NCI-H2227 (cell line): ENCODE data around the gene DLG4.
"Not testable (repeated sequence)": the region's sequence is repeated elsewhere in the genome, so short reads cannot be mapped to it uniquely, and the experiment has no call there.

Source experiments
- DNase-seq: peaks from one replicate; lab custom pipeline; 2025; ENCODE audit not compliant: unreplicated experiment; lab: John Stamatoyannopoulos, UW

The DLG4 gene

GRCh38 chr17:7190276-7190917 is 29.2 kb downstream of the DLG4 start:
- no peak for DNase-seq

- DNase-seq, result no peak
Observed at GRCh38 chr17:7186241-7186640, 33.4 kb downstream of the DLG4 start.

DNA sequence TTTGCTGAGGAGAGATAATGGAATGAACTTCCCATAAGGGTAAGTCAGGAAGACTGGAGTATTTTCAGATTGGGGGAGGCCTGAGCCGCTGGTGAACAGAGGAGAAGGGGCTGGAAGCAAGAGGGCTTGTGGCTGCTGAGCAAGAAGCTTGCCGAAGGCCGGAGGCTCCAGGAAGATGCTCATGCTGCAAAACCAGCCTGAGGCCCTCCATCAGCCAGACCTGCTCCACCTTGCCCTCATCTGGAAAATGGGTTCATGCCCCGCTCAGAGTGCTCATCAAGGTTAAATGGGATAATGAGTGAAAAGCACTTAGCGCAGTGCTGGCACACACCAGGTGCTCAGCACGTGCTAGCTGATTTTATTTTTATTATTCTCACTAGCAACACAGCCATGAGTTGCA is 35.0 kb downstream of the DLG4 start:
- no peak for DNase-seq

GRCh38 chr17:7184091-7184488 is 35.5 kb downstream of the DLG4 start:
- DNase-seq, result peak; percentile 5

DNA sequence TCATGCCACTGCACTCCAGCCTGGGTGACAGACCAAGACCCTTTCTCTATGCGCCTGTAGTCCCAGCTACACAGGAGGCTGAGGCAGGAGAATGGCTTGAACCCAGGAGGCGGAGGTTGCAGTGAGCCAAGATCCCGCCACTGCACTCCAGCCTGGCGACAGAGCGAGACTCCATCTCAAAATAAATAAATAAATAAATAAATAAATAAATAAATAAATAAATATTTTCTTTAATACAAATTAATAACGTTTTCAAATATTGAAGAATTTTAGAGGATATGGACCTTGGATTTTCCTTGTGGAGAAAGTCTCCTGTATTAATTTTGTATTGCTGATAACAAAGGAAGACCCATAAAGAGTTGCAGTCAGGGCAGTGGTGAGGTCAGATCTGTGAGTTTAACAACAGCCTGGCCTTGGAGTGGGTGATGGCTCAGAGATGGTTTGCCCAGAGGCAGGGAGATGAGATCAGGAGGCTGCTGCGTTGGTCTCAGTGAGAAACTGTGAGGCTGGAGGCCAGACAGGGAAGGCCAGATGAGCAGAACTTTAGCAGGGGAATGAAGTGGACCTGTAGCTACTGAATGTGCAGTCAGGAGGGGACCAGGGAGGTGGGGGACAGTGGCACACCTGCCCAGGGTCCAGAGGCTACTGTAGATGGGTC is 36.1 kb downstream of the DLG4 start:
- no peak for DNase-seq

- DNase-seq, result not testable (repeated sequence)
Observed at GRCh38 chr17:7182101-7182500, 37.5 kb downstream of the DLG4 start.

DNA sequence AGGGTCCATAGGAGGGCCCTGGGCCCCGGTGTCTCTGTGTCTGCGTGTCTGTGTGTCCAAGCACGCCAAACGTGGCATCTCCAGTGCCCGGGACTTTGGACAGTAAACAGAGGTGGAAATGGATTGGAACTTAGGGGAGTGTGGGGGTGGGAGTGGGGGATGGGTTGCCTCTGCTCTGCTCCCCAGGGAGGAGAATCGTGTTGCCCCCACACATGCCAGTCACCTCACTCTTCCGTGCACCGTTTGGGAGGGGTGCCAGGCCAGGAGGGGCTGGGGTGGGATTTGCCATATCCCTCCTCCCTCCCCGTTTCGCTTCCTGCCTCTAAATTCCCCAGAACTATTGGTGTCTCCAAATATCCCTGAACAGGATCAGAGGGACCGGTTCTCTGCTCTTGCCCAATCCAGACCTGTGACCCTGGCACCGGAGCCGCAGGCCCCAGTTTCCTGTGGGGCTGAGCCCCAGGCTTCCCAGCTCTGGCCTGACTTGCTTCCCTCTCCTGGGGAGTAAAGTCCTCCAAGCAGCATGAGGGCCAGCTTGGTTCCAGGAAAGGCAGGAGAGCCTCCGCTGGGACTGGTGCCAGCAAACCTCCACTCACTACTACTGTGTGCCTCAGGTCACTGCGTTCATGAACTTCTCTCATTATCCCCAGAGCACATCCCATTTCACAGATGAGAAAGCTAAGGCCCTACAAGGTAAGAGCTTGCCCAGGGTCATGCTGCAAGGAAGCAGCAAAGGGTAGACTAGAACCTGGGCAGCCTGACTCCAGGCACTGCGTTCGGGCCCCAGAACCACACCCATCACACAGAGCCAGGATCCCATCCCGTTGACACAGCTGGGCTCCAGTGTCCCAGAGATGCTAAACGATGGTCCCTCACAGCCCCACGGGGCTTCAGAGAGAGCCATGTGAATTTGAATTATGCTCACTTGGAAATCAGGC is 40.0 kb downstream of the DLG4 start, which contains the start of gene ASGR1:
Gene ASGR1 (minus strand): TSS at position 54 of the 938 bp plus-strand sequence. CDS start 807 bp downstream, outside the sequence.
- DNase-seq, result no peak

- DNase-seq, result no peak
Observed at GRCh38 chr17:7178973-7179316, 40.7 kb downstream of the DLG4 start.

DNA sequence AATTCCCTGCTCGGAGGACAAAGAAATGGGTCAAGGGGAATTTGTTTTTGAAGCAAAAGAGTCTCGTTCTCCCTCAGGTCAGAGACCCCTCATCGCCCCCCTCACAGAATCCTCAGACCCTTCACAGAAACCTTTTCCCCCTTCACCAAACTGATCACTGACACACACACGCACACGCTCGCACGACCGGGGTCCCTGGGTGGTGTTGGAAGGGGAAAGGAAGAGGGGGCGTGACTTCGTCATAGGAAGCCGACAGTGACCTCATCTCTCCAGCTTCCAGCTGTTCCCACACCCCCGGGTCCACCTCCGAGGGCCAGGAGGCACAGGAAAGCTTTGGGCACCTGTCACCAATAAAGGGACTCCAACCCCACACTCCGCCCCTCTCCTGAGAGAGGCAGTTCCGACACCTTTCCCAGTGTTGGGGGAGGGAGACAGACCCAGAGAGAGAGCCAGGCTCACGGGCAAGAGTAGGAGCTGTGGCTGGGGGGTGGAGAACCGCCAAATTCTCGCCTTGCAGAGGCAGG is 41.6 kb downstream of the DLG4 start:
- peak; percentile 38 for DNase-seq

GRCh38 chr17:7177191-7177953 is 42.3 kb downstream of the DLG4 start:
- peak; percentile 83 for DNase-seq

- DNase-seq, result peak; percentile 22
Observed at GRCh38 chr17:7176841-7177190, 42.8 kb downstream of the DLG4 start.

GRCh38 chr17:7176107-7176840 is 43.4 kb downstream of the DLG4 start:
- DNase-seq, result no peak

DNA sequence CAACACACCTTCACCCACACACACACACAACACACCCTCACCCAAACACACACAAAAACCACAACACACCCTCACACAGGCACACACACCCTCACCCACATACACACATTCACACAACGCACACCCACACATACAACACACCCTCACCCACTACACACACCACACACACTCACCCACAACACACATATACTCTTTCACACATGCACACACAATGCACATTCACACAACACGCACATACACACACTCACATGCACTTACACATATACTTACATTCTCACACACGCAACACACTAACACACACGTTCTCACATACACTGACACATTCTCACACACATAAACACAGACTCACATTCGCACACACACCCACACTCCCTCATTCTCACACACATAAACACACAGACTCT is 44.3 kb downstream of the DLG4 start:
- DNase-seq, result no peak

DNA sequence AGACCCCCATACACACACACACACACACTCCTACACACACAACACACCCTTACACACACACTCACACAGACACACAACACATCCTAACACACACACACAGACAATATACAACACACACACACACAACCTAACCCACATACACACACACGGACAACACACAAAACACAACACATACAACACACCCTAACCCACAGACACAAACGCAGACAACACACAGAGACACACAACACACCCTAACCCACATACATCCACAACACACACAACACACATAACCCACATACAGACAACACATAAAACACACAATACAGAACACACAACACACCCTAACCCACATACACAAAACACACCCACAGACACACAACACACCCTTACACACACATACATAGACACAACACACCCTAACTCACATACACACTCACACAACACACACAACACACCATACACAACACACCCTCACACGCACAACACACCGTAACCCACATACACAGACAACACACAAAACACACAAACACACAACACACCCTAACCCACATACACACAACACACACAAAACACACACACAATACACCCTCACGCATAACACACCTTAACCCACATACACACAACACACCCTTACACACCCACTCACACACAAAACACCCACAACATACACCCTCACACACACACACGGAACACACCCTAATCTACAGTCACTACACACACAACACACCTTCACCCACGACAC is 44.9 kb downstream of the DLG4 start:
- no peak for DNase-seq

DNA sequence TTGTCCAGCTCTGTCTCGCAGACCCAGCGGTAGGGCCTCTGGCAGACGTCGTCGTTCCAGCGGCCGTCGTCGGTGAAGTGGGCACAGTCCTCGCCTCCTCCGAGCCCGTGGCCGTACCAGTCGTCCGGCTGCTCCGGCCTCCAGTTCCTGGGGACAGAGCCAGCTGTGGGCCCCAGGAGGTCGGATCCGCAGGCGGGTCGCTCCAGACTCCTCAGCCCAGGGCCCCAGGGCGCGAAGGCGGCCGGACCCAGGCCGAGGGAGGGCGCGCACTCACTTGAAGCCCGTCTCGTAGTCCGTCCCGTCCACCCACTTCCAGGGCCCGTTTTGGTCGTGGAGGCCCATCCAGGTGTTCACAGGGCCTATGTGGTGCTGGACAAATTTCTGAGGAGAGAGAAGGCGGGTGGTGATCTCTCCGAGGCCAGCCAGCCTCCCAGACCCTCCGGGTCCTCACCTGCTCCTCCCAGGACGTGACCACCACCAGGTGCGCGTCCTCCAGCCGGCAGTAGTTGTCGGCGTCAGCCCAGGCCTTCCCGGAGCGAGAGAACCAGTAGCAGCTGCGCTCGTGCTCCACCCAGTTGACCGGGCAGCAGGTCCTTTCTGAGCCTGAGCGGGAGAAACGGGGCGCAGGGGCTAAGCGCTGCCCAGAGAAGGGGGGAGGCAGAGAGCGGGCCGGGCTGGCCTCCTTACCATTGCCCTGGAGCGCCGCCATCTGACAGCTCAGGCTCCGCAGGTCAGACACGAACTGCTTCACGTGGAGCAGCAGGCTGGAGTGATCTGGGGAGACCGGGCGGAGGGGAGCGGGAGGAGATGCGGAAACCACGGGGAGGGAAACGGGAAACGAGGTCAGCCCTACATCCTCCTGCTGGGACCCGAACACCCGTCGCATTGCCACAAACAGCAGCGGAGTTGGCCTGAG is 45.7 kb downstream of the DLG4 start:
- no peak for DNase-seq

DNA sequence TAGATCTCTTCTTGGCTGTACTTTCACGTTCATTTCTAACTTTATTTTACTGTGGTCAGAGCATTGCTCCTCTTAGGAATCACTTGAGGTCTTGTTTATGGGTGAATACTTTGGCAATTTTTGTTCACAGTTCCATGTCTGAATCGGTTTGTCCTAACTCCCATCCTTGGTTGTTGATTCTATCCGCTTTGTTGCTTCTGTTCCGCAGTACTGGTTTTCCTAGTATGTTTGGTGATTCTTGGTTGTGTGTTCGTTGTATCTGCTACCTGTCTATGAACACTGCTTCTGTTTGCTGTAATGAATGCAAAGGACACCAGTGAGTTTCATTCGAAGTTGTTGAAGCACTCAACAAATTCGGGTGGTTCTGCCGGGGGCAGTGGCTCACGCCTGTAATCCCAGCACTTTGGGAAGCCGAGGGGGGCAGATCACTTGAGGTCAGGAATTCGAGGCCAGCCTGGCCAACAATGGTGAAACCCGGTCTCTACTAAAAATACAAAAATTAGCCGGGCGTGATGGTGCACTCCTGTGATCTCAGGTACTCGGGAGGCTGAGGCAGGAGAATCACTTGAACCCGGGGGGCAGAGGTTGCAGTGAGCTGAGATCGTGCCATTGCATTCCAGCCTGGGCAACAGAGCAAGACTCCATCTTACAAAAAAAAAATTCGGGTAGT is 47.0 kb downstream of the DLG4 start:
- not testable (repeated sequence) for DNase-seq

DNA sequence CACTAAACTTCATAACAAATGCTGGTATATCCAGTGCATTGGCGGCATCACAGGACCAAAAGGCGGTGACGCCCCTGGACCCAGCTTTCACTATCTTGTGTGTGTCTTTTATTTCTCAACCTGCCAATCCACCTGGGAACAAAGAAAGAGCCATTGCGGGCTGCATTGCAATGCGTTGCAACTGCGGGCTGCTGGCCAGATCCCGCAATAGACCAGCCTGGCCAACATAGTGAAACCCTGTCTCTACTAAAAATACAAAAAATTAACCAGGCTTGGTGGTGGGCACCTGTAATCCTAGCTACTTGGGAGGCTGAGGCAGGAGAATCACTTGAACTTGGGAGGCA is 50.1 kb downstream of the DLG4 start:
- not testable (repeated sequence) for DNase-seq
